ENCODE data around the gene TOR4A.

The TOR4A gene

DNA sequence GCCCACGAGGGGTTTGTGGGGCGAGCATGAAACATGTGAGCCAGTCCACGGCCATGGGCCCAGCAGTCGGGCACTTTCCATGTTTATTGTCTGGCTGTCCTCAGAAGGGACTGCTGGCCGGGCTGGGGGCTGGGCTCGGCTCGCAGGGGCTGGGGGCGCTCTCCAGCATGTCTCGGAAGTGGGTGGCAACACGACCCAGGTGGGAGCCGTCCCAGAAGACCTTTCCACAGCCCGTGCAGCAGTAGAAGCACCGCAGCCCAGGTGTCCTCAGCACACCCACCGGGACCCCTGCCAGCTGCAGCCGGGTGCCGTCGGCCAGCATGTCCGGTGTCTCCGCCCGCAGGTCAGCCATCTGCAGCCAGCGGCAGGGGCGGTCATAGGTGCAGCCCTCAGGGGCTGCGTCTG lies 29.3 kb downstream of the TOR4A start:
- DNase-seq (ENCODE audit: low spot score): no peak

DNA sequence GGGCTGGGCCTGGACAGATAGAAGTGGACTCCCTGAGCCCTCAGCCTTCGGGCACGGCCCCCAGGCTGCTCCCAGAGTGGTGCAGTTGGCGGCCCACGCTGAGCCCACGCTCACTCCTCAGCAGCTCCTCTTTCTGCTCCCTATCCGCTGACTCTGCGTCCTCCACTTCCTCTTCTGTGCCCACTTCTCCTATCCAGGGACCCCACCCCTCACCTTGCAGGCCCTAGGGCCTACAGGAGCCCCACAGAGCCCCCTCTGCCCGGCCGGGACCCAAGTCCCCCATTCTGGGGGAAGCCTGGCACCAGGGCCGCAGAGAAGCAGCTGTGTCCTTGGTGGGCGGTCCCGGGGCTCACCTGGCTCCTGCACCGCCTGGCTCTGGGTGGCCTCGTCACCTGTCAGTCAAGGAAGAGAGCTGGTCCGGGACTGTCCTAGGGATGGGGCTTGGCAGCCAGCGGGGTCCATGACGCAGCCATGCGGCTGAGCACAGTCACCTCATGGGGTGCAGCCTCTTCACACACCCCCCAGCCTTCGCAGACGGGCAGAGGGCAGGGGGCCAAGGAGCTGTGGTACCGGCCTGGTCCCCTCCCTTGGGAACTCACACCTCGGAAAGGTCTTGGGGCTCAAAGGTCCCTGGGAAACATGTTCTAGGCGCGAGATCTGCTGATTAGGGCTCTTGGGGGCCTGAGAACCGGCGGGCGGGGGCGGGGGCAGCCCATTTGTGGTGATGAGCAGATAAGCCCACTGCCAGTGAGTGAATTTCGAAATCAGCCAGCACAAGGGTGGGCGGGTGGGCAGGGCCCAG lies 29.9 kb downstream of the TOR4A start:
- DNase-seq (ENCODE audit: low spot score): no peak

DNA sequence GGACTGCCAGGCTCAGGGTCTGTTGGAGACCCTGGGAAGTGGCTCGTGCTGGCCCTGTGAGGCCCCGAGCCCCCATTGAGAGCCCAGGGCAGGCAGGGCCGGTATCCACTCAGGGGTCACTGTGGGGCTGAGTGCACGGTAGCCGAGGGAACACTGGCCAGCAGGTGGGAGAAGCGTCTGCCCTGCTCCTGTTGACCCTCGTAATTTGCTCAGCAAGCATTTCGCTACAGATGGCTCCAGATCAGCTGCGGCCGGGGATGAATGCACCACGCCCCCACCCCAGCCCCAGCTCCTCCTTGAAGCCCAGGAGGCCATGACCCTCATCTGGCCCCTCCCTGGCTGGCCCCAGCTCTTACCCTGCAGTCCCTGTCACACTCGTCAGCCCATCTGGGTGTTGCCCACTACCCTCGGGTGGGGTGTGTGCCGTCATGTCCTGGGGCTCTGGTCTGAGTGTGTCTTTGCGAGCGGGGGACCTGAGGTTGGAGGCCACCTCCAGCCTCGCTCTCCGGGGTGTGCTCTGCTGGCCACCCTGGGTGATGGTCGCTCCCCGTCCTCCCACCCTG lies 30.6 kb downstream of the TOR4A start:
- no peak for DNase-seq (ENCODE audit: low spot score)

DNA sequence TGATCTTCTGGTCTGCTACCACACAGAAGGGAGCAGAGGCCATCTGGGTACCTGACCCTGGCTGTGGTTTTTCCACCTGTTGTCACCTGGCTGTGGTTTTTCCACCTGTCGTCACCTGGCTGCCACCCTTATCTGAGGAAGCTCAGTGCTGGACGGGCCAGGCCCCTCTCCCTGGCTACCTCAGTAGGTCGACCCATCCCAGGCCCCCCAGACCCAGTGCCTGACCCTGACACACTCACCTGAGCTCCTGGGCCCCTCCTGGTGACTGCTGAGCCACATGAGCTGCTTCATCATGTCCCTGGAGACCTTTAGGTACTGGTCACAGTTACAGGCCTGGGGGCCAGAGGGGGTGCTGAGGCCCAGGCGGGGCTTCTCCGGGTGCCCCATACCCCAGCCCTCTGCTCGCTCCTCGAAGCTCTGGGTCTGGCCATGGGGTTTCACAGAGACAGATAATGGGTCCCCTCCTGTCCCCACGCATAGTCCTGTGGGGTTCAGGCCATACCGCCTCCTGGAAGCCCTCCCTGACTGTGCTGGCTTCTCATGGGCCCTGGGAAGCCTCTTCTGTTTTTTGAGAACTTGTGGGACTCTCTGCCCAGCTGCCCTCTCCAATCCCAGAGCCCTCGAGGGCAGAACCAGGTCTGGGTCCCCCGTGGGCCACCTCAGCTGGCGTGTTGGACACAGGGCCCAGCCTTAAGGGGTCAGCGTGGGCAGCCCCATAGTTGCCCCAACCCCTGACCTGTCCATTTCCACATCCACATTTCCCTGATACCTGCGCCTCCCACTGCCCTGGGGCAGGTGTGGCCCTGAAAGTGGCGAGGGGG lies 32.1 kb downstream of the TOR4A start:
- DNase-seq (ENCODE audit: low spot score): no peak

DNA sequence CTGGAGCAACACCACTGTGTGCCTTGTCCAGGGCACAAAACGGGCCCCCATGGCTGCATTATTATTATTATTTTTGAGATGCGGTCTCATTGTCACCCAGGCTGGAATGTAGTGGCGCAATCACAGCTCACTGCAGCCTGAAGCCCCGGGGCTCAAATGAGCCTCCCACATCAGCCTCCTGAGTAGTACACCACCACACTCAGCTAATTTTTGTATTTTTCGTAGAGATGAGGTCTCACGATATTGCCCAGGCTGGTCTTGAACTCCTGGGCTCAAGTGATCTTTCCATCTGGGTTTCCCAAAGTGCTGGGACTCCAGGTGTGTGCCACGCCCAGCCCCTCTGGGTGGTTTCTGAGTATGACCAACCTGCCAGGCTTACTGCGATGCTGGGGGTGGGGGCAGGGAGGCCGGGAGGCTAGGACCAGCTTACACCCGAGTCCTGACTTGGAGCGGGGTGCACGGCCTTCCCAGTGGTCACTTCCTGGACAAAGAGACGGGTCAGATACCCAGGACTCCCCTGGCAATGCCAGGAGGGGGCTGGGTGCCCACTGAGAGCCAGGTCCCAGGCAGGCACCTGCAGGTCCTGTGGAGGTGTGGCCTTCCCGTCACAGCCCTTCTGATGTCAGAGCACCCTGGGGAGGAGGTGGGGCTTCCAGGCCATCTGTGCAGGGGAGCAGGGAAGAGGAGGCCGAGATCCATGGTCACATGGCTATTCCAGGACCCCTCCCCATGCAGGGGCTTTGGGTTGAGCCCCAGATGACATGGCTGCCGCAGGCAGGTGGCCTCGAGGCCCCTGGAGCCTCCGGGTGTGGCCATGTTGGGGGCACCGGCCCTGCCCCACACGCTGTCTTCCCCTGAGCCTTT lies 32.9 kb downstream of the TOR4A start:
- DNase-seq (ENCODE audit: low spot score): no peak

DNA sequence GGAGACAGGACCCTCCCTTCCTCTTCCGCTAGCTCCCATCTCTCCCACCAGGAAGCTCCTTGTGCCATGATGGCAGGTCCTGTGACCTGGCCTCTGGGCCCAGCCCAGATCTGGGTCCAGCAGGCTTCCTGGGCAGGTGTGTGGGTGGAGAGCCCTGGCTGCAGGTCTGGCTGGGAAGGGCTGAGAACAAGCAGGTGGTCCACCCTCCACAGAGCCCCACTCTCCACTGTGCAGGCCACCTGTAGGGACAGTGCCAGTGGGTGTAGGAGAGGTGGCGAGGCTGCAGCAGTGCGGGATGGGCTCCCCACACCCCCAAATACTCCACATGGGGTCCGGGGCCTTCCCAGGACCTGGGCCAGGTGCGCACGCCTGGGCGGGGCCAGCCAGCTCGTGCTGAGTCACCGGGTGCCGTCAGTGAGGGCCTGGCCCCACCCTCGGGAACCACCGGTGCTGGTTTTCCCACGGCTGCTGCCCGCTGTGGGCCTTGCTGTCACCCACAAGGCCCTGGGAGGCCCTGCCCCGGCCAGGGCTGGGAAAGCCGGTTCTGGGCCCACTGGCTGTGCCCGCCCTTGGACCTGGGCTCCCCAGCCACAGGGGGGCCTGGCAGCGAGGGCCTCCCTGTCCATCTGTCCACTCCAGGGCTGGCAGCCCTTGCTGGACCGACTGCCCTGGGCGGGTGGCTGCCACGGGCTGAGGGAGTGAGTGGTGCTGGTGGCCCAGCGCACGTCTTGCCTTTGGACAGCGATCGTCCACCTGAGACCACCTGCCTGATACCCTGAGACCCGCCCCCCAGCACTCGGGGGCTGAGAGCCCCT lies 33.9 kb downstream of the TOR4A start:
- no peak for DNase-seq (ENCODE audit: low spot score)

DNA sequence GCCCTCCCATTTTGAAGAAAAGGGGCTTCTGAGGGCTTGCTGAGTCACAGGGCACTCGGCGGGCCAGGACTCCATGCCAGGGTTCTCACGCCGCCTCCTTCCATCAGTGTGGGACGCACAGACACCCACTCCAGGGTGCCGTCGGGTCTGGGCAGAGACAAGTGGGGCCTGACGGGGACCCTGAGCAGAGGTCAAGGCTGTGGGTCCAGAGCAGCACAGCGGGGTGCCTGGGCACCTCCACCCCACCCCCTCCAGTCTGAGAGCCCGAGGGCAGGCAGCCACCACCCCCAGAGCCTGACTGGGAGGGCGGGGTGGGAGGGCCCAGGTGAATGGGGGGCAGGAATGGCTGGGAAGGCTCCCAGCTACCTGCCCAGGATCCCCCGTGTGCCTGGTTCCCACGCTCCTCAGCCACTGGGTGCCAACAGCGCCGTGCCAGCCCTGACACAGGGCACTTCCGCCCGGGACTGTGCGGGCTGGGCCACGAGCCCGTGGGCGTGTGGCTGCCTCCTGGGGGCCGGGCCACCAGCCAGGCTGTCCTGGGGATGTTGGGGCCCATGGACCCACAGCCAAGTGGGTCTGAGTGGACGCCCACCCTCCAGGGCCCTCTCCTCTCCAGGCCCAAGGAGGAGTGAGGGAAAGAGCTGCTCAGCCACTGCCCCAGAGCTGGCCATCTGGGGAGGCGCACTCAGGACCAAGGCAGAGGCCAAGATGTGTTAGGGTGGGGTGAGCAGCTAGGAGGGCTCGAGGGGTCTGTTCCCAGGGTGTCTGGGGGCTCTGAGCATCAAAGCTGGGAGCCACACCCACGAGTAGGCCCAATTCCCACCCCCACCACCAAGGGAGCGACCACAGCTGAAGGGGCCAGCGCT lies 34.7 kb downstream of the TOR4A start:
- DNase-seq (ENCODE audit: low spot score): no peak

DNA sequence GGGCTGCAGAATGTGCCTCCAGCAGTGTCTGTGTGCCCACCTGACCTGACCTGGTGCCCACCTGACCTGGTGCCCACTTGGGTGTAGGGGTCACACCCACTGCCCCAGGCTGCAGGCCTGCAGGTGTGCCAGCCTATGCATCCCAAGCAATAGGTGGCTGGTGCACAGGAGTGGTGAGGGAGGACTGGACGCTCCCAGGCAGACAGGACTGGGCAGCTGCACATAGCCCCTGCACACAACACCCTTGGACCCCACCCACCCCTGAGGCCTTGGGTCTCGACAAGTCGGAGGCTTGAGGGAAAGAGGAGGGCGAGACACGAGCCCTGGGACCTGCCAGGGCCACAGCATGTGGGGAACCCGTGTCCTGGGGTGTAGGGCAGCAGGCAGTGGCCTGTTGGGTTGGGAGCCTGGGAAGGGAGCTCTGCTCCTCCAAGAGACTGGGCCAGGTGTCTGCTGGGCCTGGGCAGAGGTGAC lies 35.4 kb downstream of the TOR4A start:
- no peak for DNase-seq (ENCODE audit: low spot score)

DNA sequence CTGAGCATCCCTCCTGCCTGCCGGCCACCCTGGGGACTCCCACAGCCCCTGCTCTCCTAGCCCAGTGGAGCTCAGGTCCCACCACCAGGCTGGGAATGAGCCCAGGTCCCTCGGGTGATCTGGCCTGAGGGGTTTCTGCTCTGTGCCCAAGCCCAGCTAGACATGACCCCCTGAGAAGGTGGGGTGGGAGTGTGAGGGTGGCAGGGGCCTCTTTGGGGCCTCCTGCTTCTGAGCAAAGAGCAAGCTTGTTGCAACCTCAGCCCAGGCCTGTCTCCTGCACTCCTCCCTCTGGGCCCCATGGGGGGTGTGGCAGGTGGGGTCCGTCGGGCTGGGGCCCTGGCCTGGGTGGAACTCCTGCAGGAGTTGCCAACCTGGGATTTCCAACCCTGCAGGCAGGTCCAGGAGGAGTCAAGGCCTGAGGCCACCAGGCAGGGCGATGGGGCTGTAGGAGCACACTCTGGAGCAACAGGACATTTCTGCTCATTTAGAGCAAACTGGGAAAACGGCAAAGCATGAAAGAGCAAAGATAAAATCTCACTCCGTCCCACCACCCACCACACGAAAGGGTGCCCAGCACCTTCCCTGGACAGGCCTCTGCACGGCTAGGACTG lies 35.9 kb downstream of the TOR4A start:
- no peak for DNase-seq (ENCODE audit: low spot score)

DNA sequence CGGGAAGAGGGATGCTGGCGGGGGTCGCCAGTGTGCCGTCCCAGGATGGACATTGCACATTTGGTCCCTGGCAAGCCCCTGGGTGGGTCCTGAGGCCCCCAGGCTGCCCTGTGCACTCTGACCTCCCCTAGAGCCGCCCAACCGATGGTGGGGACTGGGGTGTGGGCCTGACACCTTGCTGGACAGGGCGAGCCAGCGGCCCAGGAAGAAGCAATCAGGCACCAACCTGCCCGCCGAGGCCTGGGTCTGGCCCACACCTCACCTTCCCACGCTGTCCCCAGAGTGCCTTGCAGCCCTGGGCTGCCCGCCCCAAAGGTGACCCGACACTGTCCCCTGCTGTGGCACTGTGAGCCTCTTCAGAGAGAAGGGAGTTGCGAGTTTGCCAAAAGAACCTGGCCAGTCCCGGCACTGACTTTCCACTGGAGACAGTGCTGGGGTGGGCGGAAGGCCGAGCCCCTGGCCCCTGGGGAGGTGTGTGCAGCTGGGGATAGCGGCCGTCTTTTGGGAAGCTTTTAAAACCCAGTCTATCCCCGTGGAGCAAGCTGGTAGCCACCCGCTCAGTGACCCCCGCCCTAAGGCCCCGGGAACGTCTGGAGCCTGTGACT lies 36.5 kb downstream of the TOR4A start:
- DNase-seq (ENCODE audit: low spot score): no peak

DNA sequence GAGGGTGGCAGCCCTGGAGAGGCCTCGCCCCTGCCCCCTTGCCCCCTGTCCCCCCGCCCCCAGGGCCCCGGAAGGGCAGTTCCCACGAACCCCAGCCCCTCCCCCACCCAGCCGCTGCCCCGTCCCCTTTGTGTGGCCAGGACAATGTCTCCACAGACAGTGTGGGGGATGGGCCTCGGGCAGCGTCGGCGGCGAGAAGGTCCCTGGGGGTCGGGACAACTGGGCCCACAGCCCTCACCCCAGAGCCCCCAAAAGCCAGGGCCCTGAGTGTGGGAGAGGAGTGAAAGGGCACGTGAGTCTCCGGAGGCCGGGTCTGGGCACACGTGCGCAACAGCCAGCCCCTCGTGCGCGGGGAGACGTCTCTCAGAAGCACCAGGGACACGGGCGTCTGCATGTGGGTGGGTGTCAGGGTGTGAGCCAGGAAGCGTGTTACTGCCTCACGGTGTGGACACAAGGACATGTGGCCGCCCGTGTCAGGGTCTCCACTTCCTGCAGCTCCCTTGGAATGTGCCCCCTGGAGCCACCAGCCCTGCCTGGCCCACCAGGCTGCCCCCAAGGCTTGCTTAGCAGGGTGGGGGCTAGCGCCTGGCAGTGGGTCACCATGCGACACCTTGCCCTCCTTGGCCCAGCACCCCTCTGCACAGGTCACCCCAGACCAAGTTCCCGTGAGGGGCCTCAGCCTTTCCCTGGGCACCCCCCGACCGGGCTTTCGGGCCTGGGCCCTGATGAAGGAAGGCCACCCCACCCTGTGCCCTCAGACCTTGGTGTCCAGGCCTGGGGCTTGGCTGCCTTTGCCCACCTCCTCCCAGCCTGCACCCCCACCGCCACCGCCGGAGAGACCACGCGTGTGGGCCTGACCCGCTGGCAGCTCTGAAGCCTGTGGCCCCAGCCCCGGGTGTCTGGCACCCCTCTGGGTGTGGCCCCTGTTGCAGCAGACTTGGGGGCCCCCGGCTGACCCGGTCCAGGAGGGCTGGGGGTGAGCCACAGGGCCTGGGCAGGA lies 37.3 kb downstream of the TOR4A start:
- no peak for DNase-seq (ENCODE audit: low spot score)

DNA sequence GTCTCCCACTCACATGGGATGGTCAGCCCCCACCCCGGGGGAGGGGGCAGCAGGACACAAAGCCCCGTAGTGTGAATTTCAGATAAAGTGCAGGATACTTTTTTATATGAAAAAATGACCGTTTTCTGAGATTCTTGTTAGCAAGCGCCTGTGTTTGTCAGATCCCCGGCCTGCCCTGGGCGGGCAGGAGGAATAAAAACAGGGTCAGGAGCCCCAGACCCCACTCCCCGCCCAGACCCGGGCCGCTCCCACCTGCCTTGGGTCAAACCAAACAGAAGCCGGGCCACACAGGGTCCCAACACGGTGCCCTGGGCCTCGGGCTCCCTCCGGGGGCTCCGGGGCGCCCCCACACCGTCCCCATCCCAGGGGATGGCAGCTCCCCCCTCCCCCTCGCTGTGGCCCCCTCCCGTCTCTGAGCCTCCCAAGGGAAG lies 38.1 kb downstream of the TOR4A start:
- no peak for DNase-seq (ENCODE audit: low spot score)

DNA sequence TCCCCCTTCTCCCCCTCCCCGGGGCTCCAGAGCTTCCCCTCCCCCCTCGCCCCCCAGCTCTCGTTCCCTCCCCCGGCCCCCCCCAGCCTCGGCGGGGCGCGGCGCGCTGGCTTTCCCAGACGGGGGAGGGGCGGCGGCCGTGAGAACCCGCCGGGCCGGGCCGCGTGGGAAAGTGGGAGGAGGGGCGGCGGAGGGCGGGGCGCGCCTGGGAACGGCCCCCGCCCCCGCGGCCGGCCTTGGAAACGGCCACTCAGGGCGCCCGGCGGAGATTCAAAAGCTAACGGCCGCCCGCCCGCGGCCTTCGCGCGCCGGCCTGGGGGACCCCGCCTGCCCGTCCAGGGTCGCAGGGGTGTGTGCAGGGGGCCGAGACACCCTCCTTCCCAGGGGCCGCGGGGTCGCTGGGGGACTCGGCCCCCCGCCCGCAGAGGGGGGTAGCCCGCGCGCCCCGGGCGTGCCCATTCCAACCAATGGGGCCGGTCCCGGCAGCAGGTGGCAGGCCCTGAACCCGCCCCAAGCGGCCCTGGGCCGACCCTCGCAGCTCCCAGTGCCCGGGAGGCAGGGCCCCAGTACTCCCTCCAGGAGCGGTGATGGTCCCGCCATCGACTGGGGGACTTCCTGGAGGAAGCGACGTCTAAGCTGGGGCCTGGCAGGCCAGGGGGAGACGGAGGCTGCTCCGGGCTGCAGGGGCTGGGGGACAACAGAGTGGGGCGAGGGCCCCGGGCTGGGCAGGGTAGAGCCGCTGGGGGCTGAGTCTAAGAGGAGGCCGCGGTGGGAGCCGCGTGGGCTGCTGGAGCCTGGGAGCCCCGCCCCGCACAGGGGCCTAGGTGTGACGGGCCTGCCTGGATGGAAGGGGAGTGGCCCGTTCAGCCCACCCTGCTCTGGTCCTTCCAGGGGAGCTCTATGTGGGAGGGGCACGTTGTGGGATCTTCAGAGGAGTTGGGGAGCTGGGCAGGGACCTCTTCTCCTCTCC lies 38.8 kb downstream of the TOR4A start:
- no peak for DNase-seq (ENCODE audit: low spot score)

DNA sequence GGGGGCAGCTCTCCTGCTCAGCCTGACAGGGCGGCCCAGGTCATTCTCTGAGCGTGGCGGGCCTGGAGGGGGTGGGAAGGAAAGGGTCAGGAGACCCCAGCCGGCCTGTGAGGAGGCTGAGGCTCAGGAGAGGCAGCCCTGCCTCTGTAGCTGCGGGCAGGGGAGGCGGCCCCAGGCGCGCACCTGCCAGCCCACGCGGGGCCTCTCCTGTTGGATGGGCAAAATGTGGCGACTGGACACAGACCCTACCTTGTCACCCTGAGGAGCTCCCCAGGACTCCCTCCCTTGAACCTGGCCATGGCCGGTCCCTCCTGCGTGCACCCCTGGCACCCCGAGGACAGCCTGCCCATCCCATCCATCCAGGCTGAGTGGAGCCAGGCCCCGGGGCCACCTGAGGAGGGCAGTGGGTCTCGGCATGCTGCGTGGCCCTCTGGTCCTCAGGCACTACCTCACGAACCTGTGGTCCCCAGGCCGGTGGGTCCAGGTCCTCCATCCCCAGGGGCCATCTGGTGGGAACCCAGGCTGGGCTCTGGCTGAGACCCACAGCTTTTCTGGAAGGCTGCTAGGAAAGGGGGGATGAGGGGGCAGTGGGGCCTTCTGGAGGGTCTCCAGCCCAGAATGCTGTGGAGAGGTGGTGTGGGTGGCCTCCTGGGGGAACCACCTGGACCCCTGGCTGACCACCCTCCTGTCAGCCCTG lies 39.6 kb downstream of the TOR4A start:
- no peak for DNase-seq (ENCODE audit: low spot score)

DNA sequence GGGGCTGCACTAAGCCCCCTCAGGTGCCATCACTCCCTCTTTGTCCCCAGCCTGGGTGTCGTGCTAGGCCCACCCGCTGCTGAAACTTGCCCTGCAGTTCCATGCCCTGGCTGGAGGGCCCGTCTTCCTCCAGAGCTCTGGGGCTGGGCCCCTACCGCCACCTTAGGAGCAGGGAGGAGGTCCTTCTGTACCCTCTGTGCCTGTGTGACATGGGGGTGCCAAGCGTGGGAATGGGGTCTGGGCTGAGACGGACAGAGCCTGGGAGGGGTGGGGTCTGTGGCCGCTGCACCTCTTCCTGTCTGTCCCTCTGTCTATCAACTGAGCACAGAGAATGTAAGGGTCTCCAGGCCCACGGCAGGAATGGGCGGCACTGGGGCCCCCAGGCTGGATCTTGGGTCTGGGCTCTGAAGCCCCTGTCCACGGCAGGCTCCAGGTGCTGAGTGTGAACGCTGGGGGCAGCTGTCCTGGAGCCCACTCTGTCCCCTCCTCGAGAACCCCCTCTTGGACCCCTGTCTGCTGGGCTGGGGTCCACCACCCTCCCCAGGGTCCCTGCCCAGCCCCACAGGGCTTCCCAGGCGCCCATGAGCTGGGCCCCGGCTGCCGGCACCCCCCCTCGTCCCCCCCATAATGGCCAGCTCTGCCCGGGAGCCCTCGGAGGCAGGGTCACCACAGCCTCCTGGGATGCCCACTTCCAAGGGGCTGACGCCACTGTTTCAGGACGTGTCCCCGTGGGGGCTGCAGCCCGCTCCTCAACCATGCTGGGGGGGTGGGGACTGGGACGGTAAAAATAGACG lies 40.4 kb downstream of the TOR4A start:
- no peak for DNase-seq (ENCODE audit: low spot score)
